ENCODE measurements around the gene MPRIP.

Gene MPRIP

GRCh38 chr17:17029938-17030337, 12.3 kb upstream of the MPRIP start:
- no peak for DNase-seq

GRCh38 chr17:17030515-17031211, 11.6 kb upstream of the MPRIP start:
- no peak for DNase-seq

- no peak for DNase-seq
Observed at GRCh38 chr17:17032131-17032692, 10.0 kb upstream of the MPRIP start.

- no peak for DNase-seq
Observed at GRCh38 chr17:17033466-17033865, 8.8 kb upstream of the MPRIP start.

- DNase-seq, result no peak
Observed at GRCh38 chr17:17034026-17034425, 8.2 kb upstream of the MPRIP start.

- DNase-seq, result no peak
Observed at GRCh38 chr17:17034496-17035075, 7.7 kb upstream of the MPRIP start.

GRCh38 chr17:17035490-17035889, 6.8 kb upstream of the MPRIP start:
- no peak for DNase-seq

- no peak for DNase-seq
Observed at GRCh38 chr17:17035920-17036523, 6.2 kb upstream of the MPRIP start.

- DNase-seq, result peak; percentile 39 to 54
Observed at GRCh38 chr17:17036524-17036998, 5.7 kb upstream of the MPRIP start.

GRCh38 chr17:17039911-17040310, 2.3 kb upstream of the MPRIP start:
- no peak for DNase-seq

GRCh38 chr17:17041018-17041521, 1.2 kb upstream of the MPRIP start:
- DNase-seq, result no peak

- peak; percentile 46 to 65 for DNase-seq
Observed at GRCh38 chr17:17041571-17042383, 480 bp upstream of the MPRIP start.

- DNase-seq, result no peak
Observed at GRCh38 chr17:17042851-17043460, 699 bp downstream of the MPRIP start.

- no peak for DNase-seq
Observed at GRCh38 chr17:17043461-17044271, 1.4 kb downstream of the MPRIP start.

GRCh38 chr17:17044846-17045561, 2.7 kb downstream of the MPRIP start:
- peak; percentile 59 to 73 for DNase-seq

- DNase-seq, result no peak
Observed at GRCh38 chr17:17048106-17048505, 5.8 kb downstream of the MPRIP start.

- DNase-seq, result no peak
Observed at GRCh38 chr17:17050346-17051345, 8.4 kb downstream of the MPRIP start.

- DNase-seq, result no peak
Observed at GRCh38 chr17:17051380-17051779, 9.1 kb downstream of the MPRIP start.

- peak; percentile 47 to 55 for DNase-seq
Observed at GRCh38 chr17:17051791-17052461, 9.7 kb downstream of the MPRIP start.
